GM18870 (cell line): ENCODE results near the gene FBXW7.

Experiments
- ATAC-seq: cut with Tn5 transposase; IDR thresholded peaks from one replicate; pipeline ENCODE4 v1.9.1; 2021; ENCODE audit warnings: moderate library complexity; ENCODE audit not compliant: unreplicated experiment

FBXW7 gene

DNA sequence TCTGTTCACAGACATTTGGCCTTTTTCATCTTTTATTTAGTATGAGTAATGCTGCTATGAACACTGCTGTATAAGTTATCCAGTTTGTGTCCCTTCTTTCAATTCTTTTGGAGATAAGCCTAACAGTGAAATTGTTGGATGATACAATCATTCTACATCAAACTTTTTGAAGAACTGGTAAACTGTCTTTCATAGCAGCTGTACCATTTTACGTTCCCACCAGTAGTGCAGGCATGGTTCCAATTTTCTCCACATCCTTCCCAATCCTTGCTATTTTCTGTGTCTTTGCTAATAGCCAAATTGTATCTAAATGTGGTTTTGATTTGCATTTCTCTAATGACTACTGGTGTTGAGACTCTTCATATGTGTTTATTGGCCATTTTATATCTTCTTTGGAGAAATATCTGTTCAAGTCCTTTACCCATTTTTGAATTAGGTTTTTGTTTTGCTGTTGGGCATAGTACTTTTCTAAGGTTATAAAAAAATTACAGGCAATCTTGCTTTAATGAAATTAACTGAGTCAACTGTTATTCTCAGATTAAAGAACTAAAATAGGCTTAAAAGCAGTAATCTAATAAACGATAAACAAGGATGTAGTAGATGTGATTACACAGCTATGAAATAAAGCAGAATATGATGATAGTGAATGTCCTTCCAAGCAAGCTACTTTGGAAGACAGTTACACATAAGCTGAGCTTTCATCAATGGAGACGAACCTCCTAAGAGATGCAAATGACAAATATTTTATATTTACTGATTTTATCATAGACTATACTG lies 57.2 kb downstream of the FBXW7 start:
- ATAC-seq = no peak

DNA sequence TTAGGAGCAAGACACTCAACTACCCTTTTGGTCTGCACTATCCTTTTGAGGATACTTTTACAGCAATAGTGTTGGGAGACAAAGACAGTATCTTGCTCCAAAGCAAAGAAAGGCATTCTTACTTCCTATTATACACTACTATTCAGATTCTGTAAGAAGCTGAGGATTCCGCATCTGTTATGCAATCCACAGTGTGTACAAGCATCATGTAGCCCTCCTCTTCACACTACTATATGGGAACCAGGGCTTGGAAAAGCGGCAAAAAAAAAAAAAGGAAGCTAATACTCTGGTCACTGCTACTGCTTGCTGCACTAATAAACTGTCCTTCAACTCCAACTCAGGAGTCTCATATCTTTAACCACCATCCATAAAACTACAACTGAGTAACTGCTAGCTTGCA lies 59.1 kb downstream of the FBXW7 start:
- no peak for ATAC-seq

- ATAC-seq = no peak
Observed at GRCh38 chr4:152471251-152471792, 64.6 kb downstream of the FBXW7 start.

DNA sequence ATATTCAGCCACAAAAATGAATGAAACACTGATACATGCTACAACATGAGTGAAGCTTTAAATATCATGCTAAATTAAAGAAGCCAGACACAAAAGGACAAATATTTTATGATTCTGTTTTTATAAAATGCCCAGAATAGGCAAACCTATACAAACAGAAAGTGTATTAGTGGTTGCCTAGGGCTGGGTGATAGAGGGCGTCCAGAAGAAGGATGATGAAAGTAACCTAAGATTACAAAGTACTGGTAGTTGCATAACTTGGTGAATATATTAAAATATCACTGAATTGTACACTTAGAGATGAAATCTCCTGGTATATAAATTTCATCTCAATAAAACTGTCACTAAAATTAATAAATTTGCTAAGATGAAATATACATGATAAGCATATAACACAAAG lies 67.5 kb downstream of the FBXW7 start:
- no peak for ATAC-seq

- ATAC-seq = no peak
Observed at GRCh38 chr4:152467101-152467500, 68.8 kb downstream of the FBXW7 start.

GRCh38 chr4:152464030-152464823 lies 71.7 kb downstream of the FBXW7 start:
- no peak for ATAC-seq

- ATAC-seq = no peak
Observed at GRCh38 chr4:152463562-152463961, 72.3 kb downstream of the FBXW7 start.

DNA sequence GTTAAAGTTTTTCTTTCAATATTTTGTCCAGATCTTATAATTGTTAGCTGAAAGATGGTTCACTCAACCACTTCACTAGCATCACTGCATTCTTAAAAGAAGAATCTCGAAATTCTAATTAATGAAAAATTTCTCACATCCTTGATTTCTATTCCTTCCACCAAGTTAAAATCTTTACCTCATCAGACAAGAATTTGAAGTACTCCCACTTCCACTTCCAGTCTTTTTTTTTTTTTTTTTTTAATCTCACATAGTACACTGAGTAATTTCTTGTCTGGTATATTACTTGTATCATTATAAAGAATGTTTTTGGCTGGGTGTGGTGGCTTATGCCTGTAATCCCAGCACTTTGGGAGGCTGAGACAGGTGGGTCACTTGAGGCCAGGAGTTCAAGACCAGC lies 73.2 kb downstream of the FBXW7 start:
- no peak for ATAC-seq

DNA sequence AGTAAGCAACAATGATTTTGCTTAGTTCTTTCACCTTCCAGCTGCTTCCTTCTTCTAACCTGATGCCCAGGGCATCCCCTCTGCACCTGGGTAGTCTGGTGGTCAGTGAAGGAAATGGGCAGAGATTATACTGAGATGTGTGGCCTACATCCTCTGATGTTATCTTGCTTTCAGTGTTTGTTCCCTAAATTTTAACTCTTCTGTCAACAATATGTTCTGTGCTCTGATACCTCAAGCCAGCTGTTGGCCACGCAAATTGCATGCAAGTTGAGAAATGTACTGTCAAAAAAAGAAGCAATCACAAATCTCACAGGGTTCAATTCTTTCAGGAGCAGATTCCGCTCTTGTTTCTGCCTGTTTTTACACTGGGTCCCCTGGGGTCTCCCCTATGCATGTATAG lies 73.8 kb downstream of the FBXW7 start:
- ATAC-seq = peak; percentile 62

DNA sequence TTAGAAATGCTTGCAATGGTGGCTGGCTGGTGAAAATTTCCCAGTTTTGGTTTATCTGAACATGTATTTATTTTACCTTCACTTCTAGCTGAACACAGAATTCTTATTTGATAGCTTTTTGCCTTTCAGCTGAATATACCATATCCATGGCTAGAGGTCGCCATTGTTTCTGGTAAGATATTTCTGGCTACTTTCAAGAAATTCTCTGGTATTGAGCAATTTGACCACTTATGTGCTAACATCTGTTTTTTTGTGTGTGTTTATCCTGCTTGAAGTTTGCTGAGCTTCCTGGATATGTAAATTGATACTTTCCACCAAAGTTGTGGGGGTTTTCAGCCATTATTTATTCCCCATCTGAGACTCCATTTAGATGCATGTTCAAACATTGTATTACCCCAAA lies 75.4 kb downstream of the FBXW7 start:
- peak; percentile 34 for ATAC-seq

GRCh38 chr4:152459326-152459725 lies 76.6 kb downstream of the FBXW7 start:
- ATAC-seq = no peak

DNA sequence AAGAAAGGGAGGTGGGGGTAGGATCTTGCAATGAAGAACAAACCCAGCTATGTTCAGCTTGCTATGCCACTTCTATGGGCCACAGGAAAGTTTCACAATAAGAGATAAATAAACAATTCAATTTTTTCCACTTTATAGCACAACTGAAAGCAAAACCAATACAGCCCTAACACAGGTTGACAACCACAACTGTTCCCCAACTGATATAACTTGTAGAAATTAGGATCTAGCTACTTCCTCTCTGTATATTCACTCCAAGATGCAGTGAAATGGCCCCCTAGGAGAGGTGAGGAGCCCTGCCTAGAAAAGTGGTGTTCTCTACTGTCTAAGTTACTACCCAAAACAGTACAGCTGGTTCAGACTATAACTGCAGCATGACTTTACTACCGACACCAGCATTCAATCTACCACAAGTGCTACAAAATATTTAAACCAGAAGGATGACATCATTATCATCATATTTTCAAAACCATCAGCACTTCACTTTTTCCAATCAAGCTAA lies 77.0 kb downstream of the FBXW7 start:
- no peak for ATAC-seq

DNA sequence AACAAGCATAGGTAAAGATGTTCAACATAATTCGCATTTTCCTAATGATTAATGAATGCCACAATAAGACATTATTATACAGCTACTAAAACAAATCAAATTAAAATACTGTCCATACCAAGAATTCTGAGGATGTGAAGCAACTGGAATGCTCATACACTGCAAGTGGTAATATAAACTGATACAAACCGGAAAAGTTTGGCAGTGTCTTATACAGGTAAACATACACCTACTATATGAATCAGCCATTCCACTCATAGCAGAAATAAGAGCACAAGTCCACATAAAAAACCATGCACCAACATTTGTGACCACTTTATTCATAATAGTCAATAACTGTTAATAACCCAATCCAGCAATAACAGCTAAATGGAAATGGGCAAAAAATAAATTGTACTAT lies 79.3 kb downstream of the FBXW7 start:
- no peak for ATAC-seq

GRCh38 chr4:152455311-152455710 lies 80.6 kb downstream of the FBXW7 start:
- ATAC-seq = no peak

DNA sequence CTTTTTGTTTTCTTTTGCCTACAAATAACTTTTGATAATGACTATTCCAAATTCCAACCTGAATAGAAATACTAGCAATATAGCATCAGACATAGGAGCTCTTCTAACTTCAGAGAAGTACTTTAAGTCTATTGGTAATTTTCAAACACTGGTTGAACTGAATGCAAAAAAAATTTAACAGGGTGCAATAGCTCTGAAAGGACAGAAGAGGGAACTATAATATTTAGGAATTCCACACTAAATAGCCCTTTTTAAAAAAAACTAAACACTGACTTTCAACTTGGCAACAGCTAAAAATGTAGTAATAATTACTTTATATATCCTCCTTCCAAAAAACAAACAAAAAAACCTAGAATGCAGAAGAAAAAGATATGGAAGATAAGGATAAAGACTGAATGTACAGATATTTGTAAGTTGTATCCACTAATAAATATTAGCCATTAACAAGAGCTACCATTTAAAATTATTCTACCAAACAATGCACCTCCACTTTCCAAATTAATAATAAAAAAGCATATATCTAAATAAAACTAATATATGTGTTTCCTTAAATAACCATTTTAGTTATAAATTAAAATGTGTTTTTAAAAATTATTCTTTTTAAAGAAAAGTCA lies 81.4 kb downstream of the FBXW7 start:
- no peak for ATAC-seq

DNA sequence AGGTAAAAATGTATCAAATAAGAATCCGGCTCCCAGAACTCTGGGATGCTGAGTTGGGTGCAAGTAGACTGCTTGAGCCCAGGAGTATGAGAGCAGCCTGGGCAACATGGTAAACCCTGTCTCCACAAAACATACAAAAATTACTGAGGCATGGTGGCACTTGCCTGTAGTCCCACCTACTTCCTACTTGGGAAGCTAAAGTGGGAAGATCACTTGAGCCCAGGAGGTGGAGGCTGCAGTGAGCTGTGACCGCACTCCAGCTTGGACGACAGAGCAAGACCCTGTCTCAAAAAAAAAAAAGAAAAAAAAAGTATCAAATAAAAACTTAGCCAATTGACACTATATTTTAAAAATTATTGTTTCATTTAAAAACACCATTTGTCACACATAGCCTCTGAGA lies 84.4 kb downstream of the FBXW7 start:
- ATAC-seq = no peak

- ATAC-seq = no peak
Observed at GRCh38 chr4:152448854-152449253, 87.0 kb downstream of the FBXW7 start.

DNA sequence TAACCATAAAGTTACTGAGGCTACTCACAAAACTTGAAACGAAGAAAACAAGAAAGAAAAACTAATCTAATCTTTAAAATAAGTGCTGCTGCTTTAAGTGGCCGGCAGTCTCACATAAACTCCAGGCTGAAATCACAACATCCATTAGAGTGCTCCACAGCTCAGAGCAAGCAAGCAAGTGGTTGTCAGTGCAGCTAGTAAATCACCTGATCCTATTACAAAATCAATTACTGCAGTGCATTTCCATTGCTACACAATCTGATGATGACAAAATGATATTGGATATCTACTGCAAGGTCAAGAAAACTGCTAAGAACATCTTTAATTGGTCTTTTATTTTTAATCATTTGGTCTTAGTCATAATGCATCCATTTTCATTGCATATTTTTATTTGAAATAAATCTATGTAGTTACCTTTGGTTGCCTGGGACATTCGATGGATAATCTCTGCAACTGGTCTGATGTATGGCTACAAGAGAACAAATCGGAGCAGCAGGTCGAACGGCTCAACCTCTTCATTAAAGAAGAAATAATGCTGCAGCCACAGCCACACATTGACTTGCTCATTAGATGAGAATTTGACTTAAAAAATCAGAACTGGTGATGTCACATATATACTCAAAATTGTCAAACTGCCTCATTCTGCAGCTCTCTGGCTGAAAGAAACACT lies 87.7 kb downstream of the FBXW7 start:
- no peak for ATAC-seq

DNA sequence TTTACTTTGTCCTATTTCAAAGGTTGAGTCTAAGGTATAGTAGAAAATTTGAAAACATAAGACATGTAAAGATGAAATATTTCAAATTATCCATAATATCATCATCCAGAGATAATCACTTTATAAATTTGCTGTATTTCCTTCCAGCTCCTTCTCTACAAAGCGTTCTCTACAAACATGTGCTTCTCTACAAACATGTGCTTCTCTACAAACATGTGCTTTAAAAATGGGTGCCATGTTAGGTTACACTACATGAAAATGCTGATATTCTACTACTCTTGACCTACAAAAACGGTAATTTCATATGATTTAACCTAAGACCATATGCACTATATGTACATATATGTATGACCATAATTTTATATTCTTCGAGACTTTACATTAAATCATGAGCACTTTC lies 92.0 kb downstream of the FBXW7 start:
- no peak for ATAC-seq

DNA sequence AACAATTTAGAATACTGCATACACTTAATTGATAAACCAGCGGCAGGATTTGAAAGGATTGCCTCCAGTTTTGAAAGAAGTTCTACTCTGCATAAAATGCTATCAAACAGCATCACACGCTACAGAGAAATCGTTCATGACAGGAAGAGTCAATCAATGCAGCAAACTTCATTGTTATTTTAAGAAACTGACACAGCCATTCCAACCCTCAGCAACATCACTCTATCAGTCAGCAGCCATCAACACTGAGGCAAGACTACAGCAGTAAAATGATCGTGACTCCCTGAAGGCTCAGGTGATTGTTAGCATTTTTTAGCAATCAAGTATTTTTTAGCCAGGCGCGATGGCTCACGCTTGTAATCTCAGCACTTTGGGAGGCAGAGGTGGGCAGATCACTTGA lies 98.3 kb downstream of the FBXW7 start:
- ATAC-seq = no peak

- no peak for ATAC-seq
Observed at GRCh38 chr4:152436384-152436783, 99.5 kb downstream of the FBXW7 start.
